ENCODE data around the gene GIPC3. TPM values are rescaled to one million over a fixed set of nuclear protein-coding genes. Genes with fewer than 3 reads are reported as not detected.

The GIPC3 gene
- polyA plus RNA-seq, 4 donors, result 0.54 to 1.1 (median 0.62) TPM; not detected in 1

GRCh38 chr19:3603121-3603811, 18.0 kb downstream of the GIPC3 start:
- FAIRE-seq (no peak), DNase-seq (no peak)
- Histone ChIP-seq H3K9me3 (ENCODE audit: control insufficient read depth in 2 of 2, insufficient read depth in 1 of 2, low read depth in 1 of 2, low read length in 1 of 2) (no peaks in the 10 kb centered on the region), H3K27me3 (ENCODE audit: control insufficient read depth in 3 of 3, insufficient read depth in 3 of 3, low read length in 3 of 3) (peaks cover 0 to 37% (median 0%) of the 10 kb centered on the region in 3 donors), H3K27ac (ENCODE audit: low read depth in 1 of 3, low read length in 2 of 3) (peak overlapping the region in 1 of 3 donors; percentile 64), H3K4me3 (ENCODE audit: low read depth in 1 of 3, low read length in 3 of 3) (no peak overlapping the region), H3K36me3 (ENCODE audit: control insufficient read depth in 3 of 3, insufficient read depth in 2 of 3, low read depth in 1 of 3, low read length in 3 of 3) (no peaks in the 10 kb centered on the region), H3K4me1 (ENCODE audit: control insufficient read depth in 3 of 3, insufficient read depth in 2 of 3, low read depth in 1 of 3, low read length in 2 of 3) (peaks cover 0 to 13% (median 0%) of the 10 kb centered on the region in 3 donors)
- 66 to 73% (median 71%) methylated on average over 21 to 23 of the region's 23 CpGs for WGBS, 3 donors

- DNase-seq, result no peak
- Histone ChIP-seq H3K4me1 (ENCODE audit: control insufficient read depth in 3 of 3, insufficient read depth in 2 of 3, low read depth in 1 of 3, low read length in 2 of 3) (peaks cover 0 to 13% (median 0%) of the 10 kb centered on the region in 3 donors), H3K36me3 (ENCODE audit: control insufficient read depth in 3 of 3, insufficient read depth in 2 of 3, low read depth in 1 of 3, low read length in 3 of 3) (no peaks in the 10 kb centered on the region), H3K27ac (ENCODE audit: low read depth in 1 of 3, low read length in 2 of 3) (peak overlapping the region in 1 of 3 donors; percentile 38), H3K27me3 (ENCODE audit: control insufficient read depth in 3 of 3, insufficient read depth in 3 of 3, low read length in 3 of 3) (peaks cover 0 to 38% (median 0%) of the 10 kb centered on the region in 3 donors), H3K9me3 (ENCODE audit: control insufficient read depth in 2 of 2, insufficient read depth in 1 of 2, low read depth in 1 of 2, low read length in 1 of 2) (no peaks in the 10 kb centered on the region), H3K4me3 (ENCODE audit: low read depth in 1 of 3, low read length in 3 of 3) (no peak overlapping the region)
- FAIRE-seq, result no peak
- WGBS, 3 donors, result 55 to 66% (median 60%) methylated on average over 27 of the region's 27 CpGs
Measured at GRCh38 chr19:3604227-3604986, 19.1 kb downstream of the GIPC3 start.

DNA sequence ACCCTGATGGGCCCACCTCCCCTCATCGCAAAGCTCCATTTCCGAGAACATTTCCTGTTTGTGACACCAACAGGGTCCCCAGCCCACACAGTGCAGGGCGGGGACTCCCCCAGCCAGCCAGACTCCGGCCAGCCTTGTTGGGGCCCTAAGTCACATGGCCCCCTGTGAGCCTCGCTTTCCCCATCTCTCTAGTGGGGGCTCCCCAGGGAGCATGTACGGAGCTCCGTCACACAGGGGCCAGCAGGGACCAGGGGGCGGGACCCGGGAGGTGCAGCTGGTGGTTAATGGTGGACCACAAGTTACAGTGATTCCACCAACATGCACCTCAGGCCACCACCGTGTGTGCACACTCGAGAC, 19.7 kb downstream of the GIPC3 start:
- no peak for DNase-seq
- H3K27ac ChIP-seq (ENCODE audit: low read depth in 1 of 3, low read length in 2 of 3), result peak overlapping the region in 1 of 3 donors; percentile 38
- H3K36me3 ChIP-seq (ENCODE audit: control insufficient read depth in 3 of 3, insufficient read depth in 2 of 3, low read depth in 1 of 3, low read length in 3 of 3), result peaks cover 0 to 4% (median 0%) of the 10 kb centered on the region in 3 donors
- no peak for FAIRE-seq
- H3K4me1 ChIP-seq (ENCODE audit: control insufficient read depth in 3 of 3, insufficient read depth in 2 of 3, low read depth in 1 of 3, low read length in 2 of 3), result peaks cover 0 to 13% (median 0%) of the 10 kb centered on the region in 3 donors
- H3K4me3 ChIP-seq (ENCODE audit: low read depth in 1 of 3, low read length in 3 of 3), result no peak overlapping the region
- no peaks in the 10 kb centered on the region for H3K9me3 ChIP-seq (ENCODE audit: control insufficient read depth in 2 of 2, insufficient read depth in 1 of 2, low read depth in 1 of 2, low read length in 1 of 2)
- H3K27me3 ChIP-seq (ENCODE audit: control insufficient read depth in 3 of 3, insufficient read depth in 3 of 3, low read length in 3 of 3), result peaks cover 0 to 38% (median 0%) of the 10 kb centered on the region in 3 donors
- 34 to 57% (median 52%) methylated on average over 11 of the region's 11 CpGs for WGBS, 3 donors

- no peak for FAIRE-seq
- Histone ChIP-seq H3K27me3 (ENCODE audit: control insufficient read depth in 3 of 3, insufficient read depth in 3 of 3, low read length in 3 of 3) (peaks cover 0 to 38% (median 0%) of the 10 kb centered on the region in 3 donors), H3K4me1 (ENCODE audit: control insufficient read depth in 3 of 3, insufficient read depth in 2 of 3, low read depth in 1 of 3, low read length in 2 of 3) (peaks cover 0 to 13% (median 0%) of the 10 kb centered on the region in 3 donors), H3K9me3 (ENCODE audit: control insufficient read depth in 2 of 2, insufficient read depth in 1 of 2, low read depth in 1 of 2, low read length in 1 of 2) (no peaks in the 10 kb centered on the region), H3K4me3 (ENCODE audit: low read depth in 1 of 3, low read length in 3 of 3) (no peak overlapping the region), H3K27ac (ENCODE audit: low read depth in 1 of 3, low read length in 2 of 3) (no peak overlapping the region), H3K36me3 (ENCODE audit: control insufficient read depth in 3 of 3, insufficient read depth in 2 of 3, low read depth in 1 of 3, low read length in 3 of 3) (peaks cover 0 to 8% (median 0%) of the 10 kb centered on the region in 3 donors)
- WGBS, 3 donors, result 61 to 74% (median 68%) methylated on average over 3 of the region's 3 CpGs
- DNase-seq, result no peak
Measured at GRCh38 chr19:3605361-3605760, 20.1 kb downstream of the GIPC3 start.

- peaks cover 0 to 38% (median 0%) of the 10 kb centered on the region in 3 donors for H3K27me3 ChIP-seq (ENCODE audit: control insufficient read depth in 3 of 3, insufficient read depth in 3 of 3, low read length in 3 of 3)
- H3K36me3 ChIP-seq (ENCODE audit: control insufficient read depth in 3 of 3, insufficient read depth in 2 of 3, low read depth in 1 of 3, low read length in 3 of 3), result peaks cover 0 to 11% (median 0%) of the 10 kb centered on the region in 3 donors
- no peak for DNase-seq
- no peak for FAIRE-seq
- no peak overlapping the region for H3K27ac ChIP-seq (ENCODE audit: low read depth in 1 of 3, low read length in 2 of 3)
- peak overlapping the region in 2 of 3 donors; percentile 32 to 44 for H3K4me3 ChIP-seq (ENCODE audit: low read depth in 1 of 3, low read length in 3 of 3)
- WGBS, 3 donors, result 21 to 42% (median 40%) methylated on average over 5 of the region's 5 CpGs
- H3K9me3 ChIP-seq (ENCODE audit: control insufficient read depth in 2 of 2, insufficient read depth in 1 of 2, low read depth in 1 of 2, low read length in 1 of 2), result no peaks in the 10 kb centered on the region
- H3K4me1 ChIP-seq (ENCODE audit: control insufficient read depth in 3 of 3, insufficient read depth in 2 of 3, low read depth in 1 of 3, low read length in 2 of 3), result peaks cover 0 to 13% (median 0%) of the 10 kb centered on the region in 3 donors
Measured at GRCh38 chr19:3605770-3606169, 20.5 kb downstream of the GIPC3 start.

DNA sequence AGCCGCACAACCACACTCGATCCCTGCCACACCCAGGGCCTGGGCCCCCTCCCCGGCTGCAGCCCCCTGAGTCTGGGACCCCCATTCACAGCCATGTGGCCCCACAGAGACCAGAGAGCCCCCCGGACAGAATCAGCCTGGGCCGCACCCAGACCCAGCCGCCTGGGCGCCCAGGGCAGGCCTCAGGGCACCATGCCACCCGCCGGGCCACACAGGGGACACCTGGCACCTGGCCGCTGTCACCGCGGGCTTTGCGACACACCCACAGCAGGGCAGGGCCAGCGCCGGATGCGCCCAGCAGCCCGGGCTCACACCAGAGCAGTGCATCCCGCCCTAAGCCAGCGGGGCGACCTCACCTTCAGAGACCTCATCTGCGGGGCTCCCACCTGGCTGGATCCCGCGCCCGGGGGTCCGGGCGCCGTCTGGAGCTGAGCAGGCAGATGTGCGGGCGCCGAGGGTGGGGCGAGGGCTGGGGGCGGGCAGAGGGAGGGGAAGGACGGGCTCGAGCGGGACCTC, 21.0 kb downstream of the GIPC3 start:
- FAIRE-seq (no peak), DNase-seq (peak; percentile 26 to 74)
- H3K4me3 ChIP-seq (ENCODE audit: low read depth in 1 of 3, low read length in 3 of 3), result peak overlapping the region; percentile 6 to 44 (median 32)
- 2 to 5% (median 2%) methylated on average over 25 to 35 of the region's 35 CpGs for WGBS, 3 donors
- H3K27me3 ChIP-seq (ENCODE audit: control insufficient read depth in 3 of 3, insufficient read depth in 3 of 3, low read length in 3 of 3), result peaks cover 0 to 38% (median 0%) of the 10 kb centered on the region in 3 donors
- H3K27ac ChIP-seq (ENCODE audit: low read depth in 1 of 3, low read length in 2 of 3), result no peak overlapping the region
- no peaks in the 10 kb centered on the region for H3K9me3 ChIP-seq (ENCODE audit: control insufficient read depth in 2 of 2, insufficient read depth in 1 of 2, low read depth in 1 of 2, low read length in 1 of 2)
- H3K4me1 ChIP-seq (ENCODE audit: control insufficient read depth in 3 of 3, insufficient read depth in 2 of 3, low read depth in 1 of 3, low read length in 2 of 3), result peaks cover 0 to 13% (median 0%) of the 10 kb centered on the region in 3 donors
- peaks cover 0 to 14% (median 0%) of the 10 kb centered on the region in 3 donors for H3K36me3 ChIP-seq (ENCODE audit: control insufficient read depth in 3 of 3, insufficient read depth in 2 of 3, low read depth in 1 of 3, low read length in 3 of 3)

- FAIRE-seq (no peak), DNase-seq (peak in 1 of 2 donors; percentile 55)
- peak within 1 kb of the TSS in 2 of 3 donors; percentile 5 to 58 for H3K27ac ChIP-seq (ENCODE audit: low read depth in 1 of 3, low read length in 2 of 3)
- WGBS, 3 donors, result 3 to 6% (median 5%) methylated on average over 22 to 46 of the region's 46 CpGs
- H3K4me1 ChIP-seq (ENCODE audit: control insufficient read depth in 3 of 3, insufficient read depth in 2 of 3, low read depth in 1 of 3, low read length in 2 of 3), result peaks cover 0 to 13% (median 0%) of the 10 kb centered on the region in 3 donors
- H3K36me3 ChIP-seq (ENCODE audit: control insufficient read depth in 3 of 3, insufficient read depth in 2 of 3, low read depth in 1 of 3, low read length in 3 of 3), result peaks cover 0 to 19% (median 5%) of the 10 kb centered on the region in 3 donors
- no peaks in the 10 kb centered on the region for H3K9me3 ChIP-seq (ENCODE audit: control insufficient read depth in 2 of 2, insufficient read depth in 1 of 2, low read depth in 1 of 2, low read length in 1 of 2)
- peaks cover 0 to 38% (median 0%) of the 10 kb centered on the region in 3 donors for H3K27me3 ChIP-seq (ENCODE audit: control insufficient read depth in 3 of 3, insufficient read depth in 3 of 3, low read length in 3 of 3)
- peak within 1 kb of the TSS; percentile 6 to 44 (median 32) for H3K4me3 ChIP-seq (ENCODE audit: low read depth in 1 of 3, low read length in 3 of 3)
Measured at GRCh38 chr19:3606690-3607289, 21.5 kb downstream of the GIPC3 start, which contains the start of gene TBXA2R. TBXA2R (minus strand) TSS chr19:3606875; CDS start chr19:3600634, 6,241 bp downstream.

Data from small intestine (tissue), 7 donors.